EH (cell line): Measurements from ENCODE around the gene TBXA2R.
"Not testable (repeated sequence)": the region's sequence is repeated elsewhere in the genome, so short reads cannot be mapped to it uniquely, and the experiment has no call there.

Source experiments
- DNase-seq: peaks from one replicate; pipeline ENCODE4 v3.0.0-alpha.2; 2015; ENCODE audit warnings: low read depth

Gene TBXA2R

GRCh38 chr19:3605361-3605760 is 1.3 kb downstream of the TBXA2R start:
- no peak for DNase-seq

DNA sequence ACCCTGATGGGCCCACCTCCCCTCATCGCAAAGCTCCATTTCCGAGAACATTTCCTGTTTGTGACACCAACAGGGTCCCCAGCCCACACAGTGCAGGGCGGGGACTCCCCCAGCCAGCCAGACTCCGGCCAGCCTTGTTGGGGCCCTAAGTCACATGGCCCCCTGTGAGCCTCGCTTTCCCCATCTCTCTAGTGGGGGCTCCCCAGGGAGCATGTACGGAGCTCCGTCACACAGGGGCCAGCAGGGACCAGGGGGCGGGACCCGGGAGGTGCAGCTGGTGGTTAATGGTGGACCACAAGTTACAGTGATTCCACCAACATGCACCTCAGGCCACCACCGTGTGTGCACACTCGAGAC is 1.7 kb downstream of the TBXA2R start:
- no peak for DNase-seq

- DNase-seq: no peak
Measured at GRCh38 chr19:3604227-3604986, 2.3 kb downstream of the TBXA2R start.

- DNase-seq: peak; percentile 20
Measured at GRCh38 chr19:3603121-3603811, 3.4 kb downstream of the TBXA2R start.

- no peak for DNase-seq
Measured at GRCh38 chr19:3601021-3601420, 5.7 kb downstream of the TBXA2R start.

DNA sequence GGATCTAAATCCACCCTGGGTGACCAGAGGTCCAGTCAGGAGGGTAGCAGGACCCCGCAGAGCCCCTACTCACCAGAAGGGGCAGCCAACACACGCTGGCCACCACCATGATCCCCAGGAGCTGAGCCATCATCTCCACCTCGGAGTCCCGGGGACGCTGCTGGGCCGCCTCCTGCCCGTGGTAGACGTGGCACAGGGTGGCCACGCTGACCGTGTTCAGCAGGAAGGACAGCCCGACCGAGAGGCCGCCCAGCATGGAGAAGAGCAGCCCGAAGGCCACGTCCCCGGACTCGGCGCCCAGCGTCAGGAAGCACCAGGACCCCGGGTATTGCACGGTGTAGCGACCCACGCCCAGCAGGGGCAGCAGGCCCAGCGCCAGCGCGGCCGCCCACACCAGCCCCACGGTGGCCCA is 6.9 kb downstream of the TBXA2R start:
- DNase-seq: no peak

DNA sequence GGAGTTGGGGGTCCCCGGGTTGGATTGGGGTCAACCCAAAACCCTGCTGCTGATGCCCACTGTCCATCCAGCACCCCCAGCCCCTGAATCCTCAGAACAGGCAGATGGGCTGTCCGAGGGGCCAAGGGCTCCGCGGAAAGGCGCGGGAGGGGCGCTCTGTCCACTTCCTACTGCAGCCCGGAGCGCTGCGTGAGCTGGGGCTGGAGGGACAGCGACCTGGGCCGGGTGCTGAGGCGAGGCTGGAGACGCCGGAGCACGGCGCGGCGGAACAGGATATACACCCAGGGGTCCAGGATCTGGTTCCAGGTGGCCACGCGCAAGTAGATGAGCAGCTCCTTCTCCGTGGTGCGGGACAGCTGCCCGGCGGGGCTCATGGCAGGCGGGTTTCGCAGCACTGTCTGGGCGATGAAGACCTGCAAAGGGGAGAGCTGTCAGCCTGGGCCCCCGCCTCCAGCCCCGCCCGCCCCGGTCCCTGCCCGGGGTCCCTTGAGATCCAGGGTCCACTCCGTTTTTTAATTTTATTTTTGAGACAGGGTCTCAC is 11.1 kb downstream of the TBXA2R start:
- DNase-seq: no peak

DNA sequence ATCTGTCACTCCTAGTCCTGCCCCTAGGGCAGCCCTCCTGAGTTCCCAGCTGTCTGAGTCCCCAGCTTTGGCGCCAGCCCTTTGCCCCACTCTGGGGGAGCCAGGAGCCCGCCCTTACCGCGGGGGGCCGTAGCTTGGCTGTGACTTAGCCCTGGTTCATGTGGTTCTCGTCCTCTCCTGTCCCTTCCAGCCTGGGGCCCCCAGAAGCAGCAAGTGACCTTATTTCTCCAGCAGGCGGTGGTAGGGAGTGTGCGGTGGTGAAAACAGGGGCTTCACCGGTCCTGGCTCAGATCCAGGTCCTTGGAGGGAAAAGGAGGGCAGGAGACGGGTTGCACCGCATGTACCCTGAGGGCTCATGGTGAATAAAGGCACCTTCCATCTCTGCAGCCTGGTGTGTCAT is 13.5 kb downstream of the TBXA2R start:
- DNase-seq: no peak

GRCh38 chr19:3591876-3592613 is 14.6 kb downstream of the TBXA2R start:
- no peak for DNase-seq

GRCh38 chr19:3590991-3591659 is 15.6 kb downstream of the TBXA2R start:
- DNase-seq: no peak

DNA sequence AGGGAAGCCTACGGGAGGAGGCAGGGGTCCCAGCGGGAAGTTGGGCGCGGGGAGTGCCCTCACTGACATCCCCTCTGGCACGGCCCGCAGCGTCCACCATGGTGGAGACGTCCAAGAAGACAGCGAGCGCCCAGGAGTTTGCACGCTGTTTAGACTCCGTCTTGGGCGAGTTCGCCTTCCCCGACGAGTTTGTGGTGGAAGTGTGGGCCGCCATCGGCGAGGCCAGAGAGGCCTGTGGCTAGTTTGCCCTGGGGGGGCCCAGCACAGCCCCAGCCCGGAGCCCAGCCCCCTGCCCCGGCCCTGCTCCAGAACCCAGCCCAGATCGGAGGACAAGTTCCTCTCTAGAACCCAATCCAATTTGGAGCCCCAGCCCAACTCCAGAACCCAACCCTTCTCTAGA is 16.7 kb downstream of the TBXA2R start:
- DNase-seq: no peak

GRCh38 chr19:3589439-3589838 is 17.2 kb downstream of the TBXA2R start:
- no peak for DNase-seq

- no peak for DNase-seq
Measured at GRCh38 chr19:3586707-3587346, 19.8 kb downstream of the TBXA2R start.

- peak; percentile 18 for DNase-seq
Measured at GRCh38 chr19:3586127-3586626, 20.5 kb downstream of the TBXA2R start.

GRCh38 chr19:3585301-3586126 is 21.2 kb downstream of the TBXA2R start, which contains the start of gene GIPC3:
Gene GIPC3, plus strand, starts transcription at chr19:3585478. Its CDS starts 120 bp downstream, at chr19:3585598.
- DNase-seq: no peak

GRCh38 chr19:3584036-3584802 is 22.5 kb downstream of the TBXA2R start:
- not testable (repeated sequence) for DNase-seq

- not testable (repeated sequence) for DNase-seq
Measured at GRCh38 chr19:3581792-3582191, 24.9 kb downstream of the TBXA2R start.

DNA sequence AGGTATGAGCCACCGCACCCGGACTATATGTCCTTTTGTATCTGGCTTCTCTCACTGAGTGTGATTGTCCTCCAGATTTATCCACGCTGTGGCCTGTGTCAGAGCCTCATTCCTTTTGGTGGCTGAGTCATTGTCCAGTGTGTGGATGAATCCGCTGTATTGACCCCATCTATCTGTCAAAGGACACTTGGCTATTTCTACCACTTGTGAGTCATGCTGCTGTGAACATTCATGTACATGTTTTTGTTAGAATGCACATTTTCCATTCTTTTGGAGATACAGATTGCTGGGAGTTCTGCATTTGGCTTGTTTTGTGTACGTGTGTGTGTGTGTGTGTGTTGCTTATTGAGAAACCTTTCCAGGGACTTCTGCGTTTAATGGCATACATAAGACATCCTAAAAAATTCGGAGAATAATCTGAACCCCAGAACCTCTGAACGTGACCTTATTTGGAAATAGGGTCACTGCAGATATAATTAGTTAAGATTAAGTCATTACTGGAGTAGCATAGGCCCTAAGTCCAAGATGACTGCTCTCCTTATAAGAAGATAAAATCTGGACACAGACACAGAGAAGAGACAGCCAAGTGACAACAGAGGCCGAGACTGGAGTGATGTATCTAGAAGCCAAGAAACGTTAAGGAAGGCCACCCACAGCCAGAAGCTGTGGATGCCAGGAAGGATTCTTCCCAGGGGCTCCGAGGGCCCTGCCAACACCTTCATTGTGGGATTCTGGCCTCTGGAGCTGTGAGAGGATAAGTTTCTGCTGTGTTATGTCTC is 26.3 kb downstream of the TBXA2R start:
- DNase-seq: peak; percentile 98

DNA sequence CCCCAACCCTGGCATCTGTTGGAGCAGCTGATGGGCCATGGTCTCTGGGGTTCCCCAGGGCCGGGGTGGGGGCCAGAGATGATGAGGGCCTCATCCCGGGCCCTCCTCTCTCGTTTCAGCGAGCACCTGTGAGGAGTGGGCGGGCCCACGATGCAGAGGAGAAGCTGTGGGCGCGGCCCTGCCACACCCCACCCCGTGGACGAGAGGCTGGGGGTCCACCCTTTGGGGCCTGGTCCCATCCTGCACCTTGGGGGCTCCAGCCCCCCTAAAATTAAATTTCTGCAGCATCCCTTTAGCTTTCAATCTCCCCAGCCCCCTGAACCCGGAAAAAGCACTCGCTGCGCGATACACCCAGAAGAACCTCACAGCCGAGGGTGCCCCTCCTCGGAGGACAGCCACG is 28.3 kb downstream of the TBXA2R start:
- no peak for DNase-seq
